Activated CD4-positive, alpha-beta T cell treated with anti-CD3 and anti-CD28 coated beads, Interleukin-2, amount 50 U/mL, for 4 hours (primary cell): ENCODE results near the gene GJC2.
A peak's percentile ranks its signal among the peaks of the same experiment; 100 is the strongest.
"Not testable (repeated sequence)": the region's sequence is repeated elsewhere in the genome, so short reads cannot be mapped to it uniquely, and the experiment has no call there.

Source experiments
- DNase-seq, 2 experiments: peaks; one replicate each; pipeline ENCODE4 v3.0.0-alpha.2; 2020

The GJC2 gene

DNA sequence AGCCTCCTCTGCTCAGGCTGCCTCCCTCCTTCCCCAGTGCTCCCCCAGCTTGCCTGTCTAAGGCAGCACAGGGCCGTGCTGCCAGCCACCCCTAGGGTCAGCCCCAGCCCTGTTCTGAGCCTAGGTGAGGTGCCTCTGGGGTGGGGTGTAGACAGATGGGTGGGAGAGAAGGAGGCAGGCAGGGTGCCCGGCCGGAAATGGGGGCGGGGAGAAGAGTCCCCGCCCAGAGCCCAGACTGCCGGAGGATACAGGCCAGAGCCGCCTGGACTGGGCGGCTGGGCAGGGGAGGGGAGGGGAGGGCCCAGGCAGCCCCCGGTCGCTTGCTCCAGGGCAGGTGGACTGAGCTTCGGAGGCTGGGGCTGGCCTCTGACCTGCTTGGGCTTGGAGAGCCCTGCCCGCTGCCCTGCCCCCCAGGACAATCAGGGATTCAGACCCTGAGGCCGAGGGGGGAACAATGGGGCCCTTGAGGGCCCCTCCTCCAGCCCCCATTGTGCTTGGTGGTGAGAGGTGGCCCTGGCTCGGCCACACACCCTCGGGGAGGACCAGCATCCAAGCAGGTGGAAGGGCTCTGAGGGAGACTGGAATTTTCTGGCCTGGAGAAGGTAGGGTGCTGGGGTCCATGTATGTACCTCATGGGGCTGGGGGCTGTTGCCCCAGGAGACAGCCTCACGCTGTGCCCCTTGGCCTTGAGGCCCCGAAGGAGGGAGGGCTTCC, at the start of gene GJC2:
TSS of gene GJC2 (plus strand) at position 525 of the 714 bp plus-strand sequence. CDS start 7,829 bp downstream, outside the sequence.
- DNase-seq, result no peak

DNA sequence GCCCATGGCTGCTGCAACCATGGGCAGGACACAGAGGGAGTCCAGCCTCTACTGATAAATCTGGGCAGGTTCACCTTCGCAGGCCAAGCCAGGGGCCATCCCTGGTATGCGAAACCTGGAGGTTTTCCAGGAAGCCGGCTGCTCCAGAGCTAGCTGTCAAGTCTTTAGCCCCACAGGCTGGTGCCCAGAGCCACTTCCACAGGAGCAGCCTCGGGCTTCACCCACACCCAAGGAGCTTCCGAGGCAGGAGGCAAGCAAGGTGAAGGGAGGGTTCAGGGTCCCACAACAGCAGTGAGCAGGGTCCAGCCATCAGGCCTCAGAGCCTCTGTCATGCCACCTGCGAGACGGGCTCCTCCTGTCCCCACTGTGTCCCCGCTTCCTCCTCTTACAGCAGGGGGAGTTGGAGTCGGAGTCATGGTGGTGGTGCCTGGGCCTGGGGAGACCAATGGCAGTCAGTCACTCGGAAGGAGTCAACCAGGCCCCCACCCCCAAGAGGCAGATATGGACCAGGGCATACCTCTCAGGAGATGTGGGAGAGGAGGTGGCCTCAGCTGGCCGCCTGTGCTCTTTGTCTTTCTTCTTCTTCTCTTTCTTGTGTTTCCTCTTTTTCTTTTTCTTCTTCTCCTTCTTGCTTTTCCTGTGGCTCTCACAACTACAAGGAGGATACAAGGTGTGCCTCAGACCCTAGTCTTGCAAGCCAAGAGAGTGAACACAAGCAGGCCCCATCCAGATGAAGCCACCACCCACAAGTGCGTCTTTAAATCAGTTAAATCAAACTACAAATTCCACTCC, 48.7 kb upstream of the GJC2 start:
- DNase-seq, result no peak

DNA sequence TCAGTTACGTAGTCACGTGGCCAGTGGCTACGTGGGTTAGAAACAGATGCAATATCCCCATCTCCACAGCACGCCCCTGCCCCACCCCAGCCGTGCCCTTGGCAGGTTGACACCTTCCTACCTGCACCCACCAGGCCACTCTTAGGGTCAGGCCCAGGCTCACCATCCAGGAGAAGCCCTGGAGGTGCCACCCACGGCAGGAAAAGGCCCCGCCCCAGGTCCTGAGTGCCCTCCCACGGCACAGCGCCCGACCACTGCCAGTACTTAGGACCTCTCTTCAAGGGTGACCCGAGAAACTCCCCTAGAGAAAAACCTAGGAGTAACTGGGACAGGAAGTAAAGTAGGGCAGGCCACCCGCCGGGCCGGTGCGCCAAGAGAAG, 48.1 kb upstream of the GJC2 start:
- DNase-seq, result no peak

DNA sequence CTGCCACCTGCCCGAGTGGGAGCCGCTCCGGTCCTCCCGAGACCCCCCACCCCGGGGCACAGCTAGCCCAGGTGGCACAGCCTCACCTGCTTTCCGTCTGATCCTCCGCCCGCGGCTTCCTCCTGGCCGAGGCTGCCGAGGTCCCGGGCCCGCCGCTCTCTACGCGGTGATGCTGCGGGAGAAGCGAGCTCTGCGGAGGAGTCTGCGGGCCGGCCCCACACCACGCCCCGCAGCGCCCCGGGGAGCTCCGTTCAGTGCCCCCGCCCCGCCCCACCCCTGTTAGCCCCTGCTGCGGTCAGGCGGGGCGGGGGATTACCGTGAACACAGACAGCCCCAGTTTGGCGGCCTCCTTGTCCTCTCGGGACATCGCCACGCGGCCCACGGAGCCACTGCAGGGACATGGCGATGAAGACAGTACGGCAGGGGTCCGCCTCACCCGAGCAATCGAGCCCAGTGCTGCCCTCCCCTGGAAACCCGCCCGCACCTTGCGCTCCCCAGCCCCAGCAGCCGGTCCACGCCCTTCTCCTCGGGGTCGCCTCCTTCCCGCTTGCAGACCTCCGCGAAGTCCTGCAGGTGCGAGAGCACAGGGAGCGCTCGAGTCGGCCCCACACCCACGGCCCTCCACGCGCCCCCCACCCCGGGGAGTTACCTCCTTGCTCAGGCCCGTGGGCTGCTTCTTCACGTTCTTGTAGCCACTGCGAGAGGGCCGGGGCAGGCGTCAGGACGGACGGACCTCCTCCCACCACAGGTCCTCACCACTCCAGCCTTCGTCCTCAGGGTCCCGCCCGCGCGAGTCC, 47.5 kb upstream of the GJC2 start:
- peak; percentile 53 for DNase-seq

DNA sequence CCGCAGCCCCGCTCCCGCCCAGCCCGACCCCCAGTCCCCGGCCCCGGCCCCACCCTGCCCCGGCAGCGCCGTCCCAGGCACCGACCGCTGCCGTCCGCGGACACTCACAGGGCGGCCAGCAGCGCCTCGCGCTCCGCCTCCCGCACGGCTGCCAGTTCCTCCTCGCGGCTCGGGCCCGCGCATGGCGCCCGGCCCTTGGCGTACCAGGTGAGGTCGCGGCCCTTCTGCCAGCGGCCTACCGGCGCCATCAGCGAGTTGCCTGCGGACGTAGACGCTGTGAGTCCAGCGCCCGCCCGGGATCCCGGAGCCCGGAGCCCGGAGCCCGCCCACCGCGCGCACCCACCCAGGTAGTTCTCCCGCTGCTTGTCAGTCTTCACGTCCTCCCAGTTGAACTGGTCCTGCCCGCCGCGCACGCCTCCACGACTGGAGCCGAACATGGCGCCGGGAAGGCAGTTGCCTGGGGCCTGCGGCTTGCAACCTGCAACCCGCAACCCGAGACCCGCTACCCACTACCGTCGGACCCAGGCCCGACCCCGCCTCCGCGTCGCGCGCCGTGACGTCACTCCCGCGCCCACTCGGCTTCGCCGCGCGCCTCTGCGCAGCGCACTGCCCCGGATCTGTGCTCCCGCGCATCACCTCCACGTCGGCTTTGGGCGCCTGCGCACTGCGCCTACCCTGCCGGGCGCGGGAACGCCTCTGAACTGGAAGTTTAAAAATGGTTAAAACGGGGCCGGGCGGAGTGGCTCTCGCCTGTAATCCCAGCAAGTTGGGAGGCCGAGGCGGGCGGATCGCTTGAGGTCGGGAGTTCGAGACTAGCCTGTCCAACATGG, 46.7 kb upstream of the GJC2 start, which contains the start of gene C1orf35:
TSS of gene C1orf35 (minus strand) at position 535 of the 830 bp plus-strand sequence. CDS start at position 437, 98 bp downstream.
- peak; percentile 90 to 91 for DNase-seq

DNA sequence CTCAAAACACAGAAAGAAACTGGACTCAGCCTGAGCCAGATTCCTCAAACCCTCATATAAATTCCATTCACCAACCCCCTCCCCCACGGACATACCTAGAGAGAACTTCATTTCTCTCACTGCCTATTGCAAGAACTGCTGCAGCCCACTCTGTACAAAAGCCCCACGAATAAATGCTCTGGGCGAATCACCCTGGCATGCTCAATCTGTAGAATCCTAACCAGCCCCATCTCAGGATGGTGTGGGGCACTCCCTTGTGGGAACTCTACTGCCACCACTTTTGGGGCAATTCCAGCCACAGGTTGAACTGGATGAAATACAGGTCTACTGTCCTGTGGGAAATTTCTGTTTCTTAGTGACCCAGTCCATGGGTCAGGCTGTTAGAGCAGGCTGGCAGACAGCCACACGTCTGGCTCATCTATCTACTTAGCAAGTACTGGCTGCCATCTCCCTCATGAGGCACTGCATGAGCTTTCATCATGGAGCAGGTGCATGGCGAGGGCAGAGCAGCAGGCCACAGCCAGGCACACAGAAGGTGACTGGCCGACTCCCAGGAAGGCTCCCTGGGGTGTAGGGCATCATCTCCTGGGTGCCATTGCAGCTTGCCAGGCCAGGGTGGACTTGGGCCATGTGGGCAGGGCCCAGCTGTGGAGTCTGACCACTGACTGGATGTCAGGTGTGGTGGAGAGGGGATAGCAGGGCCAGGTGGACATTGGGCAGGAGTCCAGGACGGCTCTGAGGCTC, 45.0 kb upstream of the GJC2 start:
- DNase-seq, result no peak

DNA sequence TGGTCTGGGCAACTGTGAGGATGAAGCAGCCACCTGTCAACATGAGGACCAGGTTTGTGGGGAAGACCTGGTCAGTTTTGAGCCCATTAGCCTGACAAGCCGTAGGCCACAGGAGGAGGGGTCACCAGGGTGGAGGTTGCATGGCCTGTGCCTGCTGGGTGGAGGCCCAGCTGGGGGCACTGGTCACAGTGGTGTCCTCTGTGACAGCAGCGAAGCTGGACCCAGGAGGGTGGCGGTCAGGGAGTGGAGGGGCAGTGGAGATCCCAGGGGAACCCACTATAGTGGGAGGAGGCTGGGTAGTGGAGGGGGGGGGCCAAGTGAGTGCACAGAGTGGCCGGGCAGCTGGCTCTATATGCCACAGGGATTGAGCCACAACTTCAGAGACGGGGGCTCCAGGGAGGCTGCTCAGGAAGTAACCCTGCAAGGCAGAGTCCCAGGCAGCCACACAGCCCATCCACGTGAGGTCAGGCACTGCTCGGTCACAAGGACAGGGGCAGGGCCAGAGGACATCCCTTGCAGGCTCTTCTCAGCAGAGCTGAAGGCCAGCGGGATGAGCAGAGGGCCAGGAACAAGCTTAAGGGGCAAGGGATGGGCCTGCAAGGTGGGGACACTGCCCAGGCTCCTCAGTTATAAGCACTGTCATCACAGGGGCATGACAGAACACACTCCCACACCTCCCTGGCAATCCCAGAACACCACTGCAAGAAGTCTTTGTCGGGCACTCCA, 44.3 kb upstream of the GJC2 start:
- no peak for DNase-seq

DNA sequence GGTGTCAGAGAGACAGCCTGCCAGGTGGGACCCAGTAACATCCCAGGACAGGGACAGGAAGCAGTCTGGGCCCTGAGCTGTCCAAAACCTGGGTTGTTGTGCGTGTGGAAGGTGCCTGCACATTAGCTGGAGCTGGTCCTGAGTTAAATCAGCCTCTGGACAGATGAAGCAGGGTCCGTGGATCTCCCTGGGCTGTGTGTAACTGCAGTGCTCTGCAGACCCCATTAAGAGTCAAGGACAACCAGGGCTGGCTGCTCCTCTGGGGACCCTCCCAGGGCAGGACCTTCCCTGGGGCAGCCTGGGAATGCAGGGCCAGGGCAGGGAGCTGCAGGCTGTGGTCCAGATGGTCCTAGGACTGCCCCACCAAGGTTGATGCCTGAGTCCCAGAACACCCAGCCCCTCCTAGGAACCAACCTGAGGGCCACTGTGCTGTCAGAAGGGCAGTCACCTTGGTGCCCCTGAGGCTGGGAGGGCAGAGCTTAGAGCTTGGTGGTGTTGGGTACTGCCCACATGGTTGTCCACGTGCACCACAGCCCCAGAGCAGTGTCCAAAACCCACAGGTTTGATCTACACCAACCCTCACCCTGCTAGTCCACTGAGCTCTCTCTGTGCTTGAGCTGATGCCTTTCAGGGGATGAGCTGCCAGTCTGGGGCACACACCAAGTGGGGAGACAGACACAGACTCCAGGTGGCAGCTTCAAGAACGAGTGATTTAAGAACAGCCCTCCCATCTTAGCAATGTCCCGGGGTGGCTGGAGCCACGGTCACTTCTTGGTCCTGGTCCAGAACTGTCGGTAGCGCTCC, 43.5 kb upstream of the GJC2 start:
- DNase-seq, result no peak

DNA sequence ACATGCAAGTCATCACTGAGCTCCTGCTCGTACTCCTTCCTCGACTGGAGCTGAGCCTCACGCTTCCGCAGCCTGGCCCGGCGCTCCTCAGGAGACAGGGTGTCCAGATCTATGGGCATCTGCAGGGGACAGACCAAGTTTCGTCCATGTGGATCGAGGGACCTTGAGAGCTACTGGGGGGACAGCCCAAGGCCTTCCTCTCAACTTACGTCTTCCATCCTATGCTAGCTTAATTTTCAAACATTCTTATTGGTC, 43.0 kb upstream of the GJC2 start:
- DNase-seq, result no peak

DNA sequence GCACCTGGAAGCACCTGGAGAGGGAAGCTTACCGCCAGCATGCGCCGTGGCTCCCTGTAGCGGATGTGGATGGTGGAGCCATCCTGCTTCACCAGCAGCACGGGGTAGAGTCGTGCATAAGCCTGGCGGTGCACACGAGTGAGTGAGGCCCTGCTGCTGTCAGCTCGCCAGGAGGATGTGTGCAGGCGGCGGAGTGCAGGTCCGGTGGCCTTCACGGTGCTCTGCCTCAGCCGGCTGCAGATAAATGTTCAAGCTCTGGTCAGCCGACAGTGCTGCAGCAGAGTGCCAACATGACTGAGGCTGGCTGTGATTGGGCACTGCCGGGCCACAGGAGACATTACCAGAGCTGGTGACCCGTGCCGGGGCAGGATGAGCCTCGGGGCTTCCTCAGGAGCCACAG, 42.1 kb upstream of the GJC2 start:
- DNase-seq, result no peak

DNA sequence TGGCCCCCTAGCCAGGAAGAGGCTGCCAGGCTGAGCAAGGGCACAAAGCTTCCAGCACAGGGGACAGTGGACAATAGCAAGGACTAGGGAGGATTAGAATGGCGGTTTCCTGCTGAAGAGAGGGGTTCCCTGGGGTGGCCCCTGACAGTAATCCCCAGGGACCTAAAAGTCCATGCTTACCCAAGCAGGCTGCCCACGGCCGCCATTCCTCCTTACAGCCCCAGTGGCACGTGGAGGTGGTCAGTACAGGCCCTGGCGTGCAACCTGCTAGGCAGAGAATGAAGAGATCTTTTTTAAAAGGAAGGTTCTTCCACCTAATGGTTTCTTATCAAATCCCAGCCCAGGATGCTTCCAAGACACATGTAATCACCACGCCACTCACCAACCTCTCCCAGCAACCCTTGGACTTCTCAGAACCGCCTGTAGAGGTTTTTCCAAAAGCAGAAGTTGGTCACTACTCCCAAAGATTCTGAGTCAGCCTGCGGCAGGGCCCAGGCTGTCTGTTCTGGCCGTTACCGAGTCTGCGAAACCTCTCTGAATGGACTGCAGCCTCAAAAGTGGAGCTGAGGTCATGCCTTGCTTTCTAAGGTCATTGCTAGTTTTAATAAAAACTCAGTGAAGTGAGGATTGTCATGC, 41.6 kb upstream of the GJC2 start:
- no peak for DNase-seq

DNA sequence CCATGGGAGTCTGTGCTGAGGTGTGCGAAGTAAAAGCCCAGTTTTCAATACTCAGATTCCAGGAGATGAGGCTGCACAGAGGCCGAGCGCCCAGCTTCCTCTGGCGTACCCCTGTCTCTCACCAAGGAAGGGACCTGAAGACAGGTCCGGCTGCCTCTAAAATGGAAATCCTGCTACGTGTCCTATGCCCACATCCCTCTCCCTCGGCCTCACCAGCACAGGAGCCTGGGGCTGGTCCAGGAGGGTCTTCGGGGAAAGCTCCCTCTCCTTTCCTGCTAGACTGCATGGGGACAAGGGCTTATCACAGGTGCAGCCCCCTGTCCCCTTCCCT, 41.0 kb upstream of the GJC2 start:
- no peak for DNase-seq

DNA sequence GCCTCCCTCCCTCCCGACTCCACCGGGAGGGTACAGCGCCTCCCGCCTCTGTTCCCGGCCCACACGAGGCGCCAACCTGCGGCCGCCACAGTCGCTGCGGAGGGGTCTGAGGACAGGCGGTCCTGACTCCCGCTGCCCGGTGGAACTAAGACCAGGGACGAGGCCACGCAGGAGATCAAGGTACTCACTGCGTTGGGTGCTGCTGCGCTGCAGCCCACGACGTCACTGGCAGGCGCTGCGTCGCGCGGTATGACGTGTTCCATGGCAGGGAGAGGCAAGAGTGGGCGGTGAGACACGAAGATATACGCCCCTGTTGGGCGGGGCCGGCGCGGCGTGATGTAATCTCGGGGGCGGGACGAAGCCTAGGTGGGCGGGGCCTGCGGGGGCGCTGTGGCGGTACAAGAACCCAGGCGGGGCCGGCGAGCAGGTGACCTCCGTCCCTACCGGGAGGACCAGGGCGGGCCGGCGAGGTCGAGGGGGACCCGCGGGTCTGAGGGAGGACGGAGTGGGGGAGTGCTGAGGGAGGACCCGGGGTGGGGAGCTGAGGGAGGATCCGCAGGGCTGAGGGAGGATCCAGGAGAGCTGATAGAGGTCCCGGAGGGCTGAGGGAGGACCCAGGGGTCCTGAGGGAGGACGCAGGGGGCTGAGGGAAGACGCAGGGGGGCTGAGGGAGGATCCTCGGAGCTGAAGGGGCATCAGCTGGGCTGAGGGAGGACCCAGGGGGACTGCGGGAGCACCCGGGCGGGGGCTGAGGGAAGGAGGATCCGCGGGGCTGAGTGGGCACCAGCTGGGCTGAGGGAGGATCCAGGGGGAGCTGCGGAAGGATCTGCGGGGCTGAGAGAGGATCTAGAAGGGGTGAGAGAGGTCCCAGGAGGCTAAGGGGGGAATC, 40.4 kb upstream of the GJC2 start, which contains the start of gene MRPL55:
TSS of gene MRPL55 (minus strand) at position 227 of the 889 bp plus-strand sequence. CDS start 1,039 bp downstream, outside the sequence.
- peak; percentile 96 to 97 for DNase-seq

DNA sequence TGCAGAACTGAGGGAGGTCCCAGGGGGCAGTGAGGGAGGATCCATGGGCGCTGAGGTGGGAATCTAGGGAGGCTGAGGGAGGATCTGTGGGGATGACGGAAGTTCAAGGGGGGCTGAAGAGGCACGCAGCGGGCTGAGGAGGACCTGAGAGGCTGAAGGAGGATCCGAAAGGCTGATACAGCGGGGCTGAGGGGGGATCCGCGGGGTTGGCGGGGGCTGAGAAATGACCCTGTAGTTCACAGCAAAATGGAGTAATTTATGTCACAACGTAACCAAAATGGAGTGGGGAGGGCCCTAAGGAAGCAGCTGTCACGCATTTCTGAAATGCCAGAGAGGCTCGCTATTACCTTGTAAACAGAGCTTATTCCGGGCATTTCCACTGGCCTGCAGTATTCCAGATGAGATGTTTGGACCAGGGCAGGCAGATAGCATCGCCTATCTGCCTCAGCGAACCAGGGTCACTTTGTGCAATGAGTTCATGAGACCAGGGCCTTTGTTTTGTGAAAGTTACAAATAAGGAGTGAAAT, 39.7 kb upstream of the GJC2 start:
- DNase-seq, result no peak

DNA sequence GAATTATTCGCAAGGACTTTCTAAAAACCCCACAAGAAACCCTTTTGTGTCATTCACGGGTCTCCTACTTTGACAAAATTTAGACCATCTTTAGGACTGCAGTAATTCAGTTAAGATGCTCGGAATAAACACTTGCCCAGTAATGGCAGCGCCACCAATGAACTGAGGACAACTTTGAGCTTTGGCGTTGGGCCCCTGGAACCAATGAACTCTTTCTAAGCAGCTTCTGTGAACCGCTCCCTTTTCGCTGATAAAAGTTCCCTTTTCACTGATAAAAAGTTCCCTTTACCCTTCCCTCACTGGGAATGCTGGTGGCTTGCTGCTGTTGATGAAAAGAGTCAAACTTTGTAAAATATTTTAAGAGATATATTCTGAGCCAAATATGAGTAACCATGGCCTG, 39.2 kb upstream of the GJC2 start:
- no peak for DNase-seq

DNA sequence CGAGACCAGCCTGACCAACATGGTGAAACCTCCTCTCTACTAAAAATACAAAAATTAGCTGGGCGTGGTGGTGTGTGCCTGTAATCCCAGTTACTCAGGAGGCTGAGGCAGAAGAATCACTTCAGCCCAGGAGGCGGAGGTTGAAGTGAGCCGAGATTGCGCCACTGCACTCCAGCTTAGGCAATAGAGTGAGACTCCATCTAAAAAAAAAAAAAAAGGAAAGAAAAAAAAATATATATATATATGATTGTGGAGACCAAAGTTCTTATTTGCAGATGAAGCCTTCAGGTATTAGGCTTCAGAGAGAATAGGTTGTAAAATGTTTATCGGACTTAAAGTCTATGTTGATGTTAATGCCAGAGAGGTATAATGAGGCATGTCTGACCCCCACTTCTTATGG, 38.4 kb upstream of the GJC2 start:
- DNase-seq, result not testable (repeated sequence)

DNA sequence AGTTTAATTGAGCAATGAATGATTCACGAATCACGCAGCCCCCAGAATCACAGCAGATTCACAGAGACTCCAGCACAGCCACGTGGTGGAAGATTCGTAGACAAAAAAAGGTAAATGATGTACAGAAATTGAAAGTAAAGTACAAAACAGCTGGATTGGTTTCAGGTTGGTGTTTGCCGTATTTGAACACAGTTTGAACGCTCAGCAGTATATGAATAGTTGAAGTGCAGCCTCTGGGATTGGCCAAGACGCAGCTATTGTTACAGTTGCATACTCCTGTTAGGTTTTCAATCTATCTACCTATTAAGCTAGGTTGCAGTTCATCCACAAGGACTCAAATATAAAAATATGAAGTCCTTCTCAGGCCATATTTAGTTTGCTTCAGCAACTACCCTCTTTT, 37.6 kb upstream of the GJC2 start:
- DNase-seq, result no peak

DNA sequence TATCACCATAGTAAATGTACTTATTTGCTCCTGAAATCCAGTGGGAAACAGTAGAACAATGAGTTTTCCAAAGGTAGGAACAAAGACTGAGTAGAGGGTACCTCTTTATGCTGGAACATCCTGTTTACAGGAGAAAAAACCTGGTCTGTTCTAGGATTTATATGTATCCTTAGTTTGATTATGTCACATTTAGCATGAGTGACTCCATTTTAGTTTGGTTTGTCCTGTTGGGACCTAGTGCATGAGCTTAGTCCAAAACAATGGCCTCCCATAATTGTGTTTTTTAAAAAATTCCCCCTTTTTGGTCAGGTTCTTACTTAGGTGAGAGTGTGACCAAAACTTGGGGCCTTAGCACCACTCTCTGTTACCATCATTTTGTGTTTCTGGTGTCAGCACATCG, 37.1 kb upstream of the GJC2 start:
- DNase-seq, result no peak

DNA sequence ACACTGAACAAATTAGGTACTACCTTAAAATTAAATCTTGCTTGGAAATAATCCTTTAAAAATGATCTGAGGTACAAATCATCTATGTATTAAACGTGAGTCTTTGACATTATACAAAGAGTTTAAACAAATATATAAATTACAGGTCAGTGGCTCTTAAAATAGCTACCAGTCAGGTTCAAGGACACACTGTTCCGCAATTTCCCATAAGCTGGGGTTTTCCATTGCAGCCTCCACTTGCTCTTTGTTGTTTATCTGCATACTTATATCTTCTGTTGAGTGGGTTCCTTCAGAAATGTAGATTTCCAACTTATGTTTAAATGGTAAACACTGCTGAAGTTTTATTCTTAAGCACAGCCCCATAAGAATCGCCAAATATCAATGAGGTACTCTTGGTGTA, 34.9 kb upstream of the GJC2 start:
- no peak for DNase-seq
